NCI-H2107 (cell line): Measurements from ENCODE around the gene KIF21B.

Experiments used
- DNase-seq: peaks from one replicate; lab custom pipeline; 2025; lab: John Stamatoyannopoulos, UW

The KIF21B gene

DNA sequence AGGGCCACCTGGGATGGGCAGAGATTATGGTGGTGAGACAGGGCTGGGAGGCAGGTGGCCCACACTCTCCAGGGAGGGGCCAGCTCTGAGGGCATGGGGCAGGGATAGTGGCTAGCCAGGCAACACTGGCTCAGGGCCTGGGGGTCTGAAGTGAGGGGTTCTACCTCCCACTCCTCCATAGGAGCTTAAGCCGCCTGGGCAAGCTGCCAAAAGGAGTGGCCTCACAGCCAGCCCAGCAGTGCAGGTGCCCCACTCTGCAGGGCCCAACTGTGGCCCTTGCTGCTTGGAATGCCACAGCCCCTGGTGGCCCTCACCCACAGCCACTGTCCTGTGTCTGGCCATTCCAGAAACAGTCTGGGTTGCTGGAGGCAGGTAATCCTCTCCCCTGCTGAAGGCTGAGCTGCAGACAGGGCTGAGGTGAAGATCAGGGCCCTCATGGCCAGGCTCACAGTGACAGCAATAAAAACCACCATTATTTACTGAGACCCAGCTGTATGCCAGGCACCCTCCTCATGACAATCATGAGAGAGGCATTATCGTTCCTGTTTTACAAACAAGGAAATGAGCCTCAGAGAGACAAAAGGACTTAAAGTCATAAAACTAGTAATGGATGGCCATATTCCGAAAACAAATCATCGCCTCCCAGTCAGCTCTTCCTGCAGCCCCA is 31.0 kb downstream of the KIF21B start:
- no peak for DNase-seq

- DNase-seq, result no peak
Observed at GRCh38 chr1:200991097-200991614, 32.4 kb downstream of the KIF21B start.

DNA sequence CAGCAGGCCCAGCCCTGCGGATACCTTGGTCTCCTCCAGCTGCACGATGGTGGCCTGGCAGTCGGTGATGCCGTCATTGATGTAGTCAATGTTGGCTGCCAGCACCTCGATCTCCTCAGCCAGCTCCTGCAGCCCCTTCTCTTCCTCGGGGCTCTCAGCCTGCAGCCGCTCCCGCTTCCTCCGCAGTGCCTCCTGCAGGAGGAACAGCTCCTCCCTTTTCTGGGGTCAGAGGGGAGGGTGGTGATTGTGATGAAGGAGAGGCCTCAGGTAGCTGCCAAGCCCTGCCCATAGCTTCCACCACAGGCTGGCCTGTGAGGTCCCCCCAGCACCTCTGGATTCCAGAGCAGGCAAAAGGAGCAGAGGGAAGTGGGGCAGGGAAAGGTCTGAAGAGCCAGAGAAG is 33.4 kb downstream of the KIF21B start:
- DNase-seq, result no peak

DNA sequence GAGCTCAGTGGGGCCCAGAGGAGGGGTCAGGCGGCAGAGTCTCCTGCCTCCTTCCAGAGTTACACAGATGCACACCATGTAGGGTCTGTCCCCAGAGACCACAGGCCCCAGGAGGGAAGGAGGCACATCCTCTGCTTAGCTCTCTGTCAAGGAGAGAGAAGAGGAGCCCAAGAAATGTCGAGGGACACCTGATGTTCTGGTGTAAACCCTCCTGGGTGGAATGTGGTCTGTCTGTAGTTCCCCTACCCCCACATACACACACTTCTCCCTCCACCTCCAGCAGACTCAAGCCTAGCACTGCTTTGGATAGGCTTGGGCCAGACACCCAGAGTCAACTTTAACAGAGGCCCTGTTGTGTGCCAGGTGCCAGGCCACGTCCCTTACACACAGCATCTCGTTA is 34.2 kb downstream of the KIF21B start:
- no peak for DNase-seq

DNA sequence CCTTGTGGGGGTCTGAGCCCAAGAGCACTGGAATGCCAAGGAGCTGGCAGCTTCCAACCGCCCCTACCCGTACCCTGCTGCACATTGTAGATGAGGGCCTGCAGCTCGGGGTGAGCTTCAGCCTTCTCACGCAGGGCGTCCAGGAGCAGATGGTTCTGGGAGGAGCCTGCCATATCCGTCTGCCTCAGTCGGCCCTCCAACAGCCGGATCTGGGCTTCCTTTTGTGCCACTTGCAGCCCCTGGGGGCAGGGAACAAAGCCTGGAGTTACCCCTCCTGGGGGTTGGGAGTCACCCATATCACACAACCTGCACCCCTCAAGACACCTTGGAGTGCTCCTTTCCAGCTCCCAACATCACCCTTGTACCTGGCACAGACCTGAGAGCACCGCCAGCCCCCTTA is 34.8 kb downstream of the KIF21B start:
- no peak for DNase-seq

DNA sequence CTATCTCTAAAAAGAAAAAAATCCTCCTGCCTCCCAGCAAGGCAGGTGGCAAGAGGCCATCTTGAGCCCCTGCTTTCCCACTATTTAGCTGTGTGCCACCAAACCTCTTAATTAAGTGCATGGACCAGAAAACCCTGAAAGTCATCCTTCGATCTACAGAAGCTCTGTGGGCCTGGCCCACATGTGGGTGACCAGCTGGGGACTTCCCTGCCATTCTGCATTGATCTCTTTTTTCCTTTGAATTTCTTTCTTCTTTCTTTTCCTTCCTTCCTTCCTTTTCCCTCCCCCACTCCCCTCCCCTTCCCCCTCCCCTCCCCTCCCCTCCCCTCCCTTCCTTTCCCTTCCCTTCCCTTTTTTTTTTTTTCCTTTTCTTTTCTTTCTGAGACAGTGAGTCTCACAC is 38.0 kb downstream of the KIF21B start:
- DNase-seq, result no peak

DNA sequence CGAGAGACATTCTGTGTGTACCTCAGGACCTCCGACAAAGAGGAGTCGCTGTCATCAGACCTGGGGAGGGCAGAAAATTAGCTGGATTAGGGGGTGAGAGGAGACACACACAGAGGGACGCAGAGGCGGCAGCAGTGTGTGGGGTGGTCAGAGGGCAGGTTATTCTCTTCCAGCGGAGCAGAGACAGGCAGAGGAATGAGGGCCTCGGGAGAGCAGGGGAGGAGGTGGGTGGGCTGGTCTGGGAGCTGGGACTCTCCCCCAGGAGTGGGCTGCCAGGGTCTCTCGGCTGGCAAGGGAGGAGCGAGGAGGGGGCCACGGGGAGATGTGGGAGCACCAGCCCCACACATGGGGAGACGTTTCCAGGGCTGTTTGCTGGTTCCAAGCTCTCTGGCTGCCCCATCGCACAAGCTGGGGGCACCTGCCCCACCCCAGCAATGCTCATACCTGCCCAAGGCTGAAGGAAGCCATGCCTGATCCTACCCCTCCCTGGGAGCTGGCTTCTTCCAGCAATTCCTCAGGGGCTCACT is 40.4 kb downstream of the KIF21B start:
- DNase-seq, result no peak

- no peak for DNase-seq
Observed at GRCh38 chr1:200982071-200982945, 41.2 kb downstream of the KIF21B start.

GRCh38 chr1:200981278-200981677 is 42.2 kb downstream of the KIF21B start:
- no peak for DNase-seq

GRCh38 chr1:200980873-200981272 is 42.6 kb downstream of the KIF21B start:
- no peak for DNase-seq

GRCh38 chr1:200980452-200980772 is 43.1 kb downstream of the KIF21B start:
- no peak for DNase-seq

- no peak for DNase-seq
Observed at GRCh38 chr1:200979574-200980451, 43.7 kb downstream of the KIF21B start.

DNA sequence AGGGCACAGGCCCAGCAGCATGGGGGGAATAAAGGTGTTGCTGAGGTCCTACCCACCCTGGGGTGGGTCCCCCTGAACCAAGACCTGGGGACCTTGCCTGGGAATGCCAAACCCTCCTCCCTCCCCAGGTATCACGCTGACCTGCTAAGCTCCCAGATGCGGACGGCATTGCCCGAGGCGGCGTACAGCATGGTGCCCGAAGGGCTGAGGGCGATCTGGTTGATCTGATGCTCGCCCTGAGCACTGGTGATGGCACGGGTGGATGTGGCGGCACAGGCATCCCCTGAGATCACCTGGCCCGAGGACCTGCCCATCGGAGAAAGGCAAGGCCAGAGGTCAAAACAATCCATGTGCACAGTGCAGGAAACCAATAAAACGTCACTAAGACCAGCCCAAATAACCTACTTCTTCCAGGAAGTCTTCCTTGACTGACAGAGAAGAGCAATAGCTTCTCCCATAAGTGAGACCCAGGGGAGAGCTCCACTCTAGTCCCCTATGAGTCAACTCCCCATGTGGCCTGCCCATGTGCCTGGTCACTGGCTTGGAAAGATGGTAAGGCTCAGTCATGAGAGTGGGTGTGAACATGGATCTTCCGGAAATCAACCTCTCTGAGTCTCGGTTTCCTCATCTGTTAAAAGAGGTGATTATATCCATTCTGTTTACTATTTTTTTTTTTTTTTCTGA is 46.3 kb downstream of the KIF21B start:
- DNase-seq, result no peak

- DNase-seq, result no peak
Observed at GRCh38 chr1:200976634-200977033, 46.9 kb downstream of the KIF21B start.

GRCh38 chr1:200975458-200975857 is 48.1 kb downstream of the KIF21B start:
- no peak for DNase-seq

DNA sequence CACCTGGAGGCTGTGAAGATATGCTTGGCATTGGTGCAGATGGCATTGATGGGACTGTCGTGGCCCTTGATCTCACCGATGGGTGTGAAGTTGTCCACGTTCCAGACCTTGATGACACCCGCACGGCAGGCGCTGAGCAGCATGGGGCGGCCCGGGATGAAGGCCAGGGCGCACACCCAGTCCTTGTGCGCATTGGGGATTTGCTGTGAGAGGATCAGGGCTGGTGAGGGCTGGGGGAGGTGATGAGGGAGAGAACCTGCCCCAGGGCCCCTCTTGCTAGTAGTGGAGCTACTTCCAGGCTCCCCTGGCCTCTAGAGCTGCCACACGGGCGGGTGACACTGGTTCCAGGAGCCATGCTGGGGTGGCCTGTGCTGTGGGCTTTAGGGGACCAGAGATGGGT is 48.8 kb downstream of the KIF21B start:
- DNase-seq, result no peak

GRCh38 chr1:200973937-200974657 is 49.4 kb downstream of the KIF21B start:
- no peak for DNase-seq

DNA sequence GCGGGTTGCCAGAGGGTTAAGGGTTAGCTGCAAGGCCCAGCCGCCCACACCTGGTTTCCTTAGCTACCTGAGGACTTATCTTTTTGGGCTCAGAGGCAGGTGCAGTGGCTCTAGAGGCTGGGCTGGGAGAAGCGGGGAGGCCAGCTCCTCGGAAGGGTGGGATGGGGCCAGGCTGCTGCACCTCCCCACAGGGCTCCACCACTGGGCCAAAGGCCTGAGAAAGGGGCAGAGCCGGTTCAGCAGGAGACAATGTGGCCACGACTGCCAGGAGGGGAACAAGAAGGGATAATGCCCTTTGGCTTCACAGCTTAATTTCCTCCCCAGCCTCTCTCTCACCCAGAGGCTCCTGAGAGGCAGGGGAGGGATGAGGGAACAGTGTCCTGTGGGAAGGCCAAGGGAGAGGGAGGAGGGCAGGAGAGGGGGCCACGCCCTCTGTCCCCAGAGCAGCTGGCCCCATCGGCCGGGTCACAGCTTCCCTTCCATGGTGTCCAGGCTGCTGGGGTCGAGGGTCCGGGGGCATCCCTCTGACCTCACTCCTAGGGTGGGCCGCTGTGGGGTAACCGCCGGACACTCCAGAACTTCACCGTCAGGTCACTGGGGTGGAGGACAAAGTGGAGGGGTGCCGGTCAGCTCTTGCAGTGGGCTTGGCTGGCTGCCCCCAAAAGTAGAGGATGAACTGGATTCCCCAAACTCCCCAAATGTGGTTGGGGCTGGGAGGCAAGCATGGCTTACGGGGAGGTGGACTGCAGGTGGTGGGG is 50.4 kb downstream of the KIF21B start:
- DNase-seq, result no peak

- peak; percentile 46 for DNase-seq
Observed at GRCh38 chr1:200971955-200972711, 51.4 kb downstream of the KIF21B start.
